ENCODE measurements around the gene NFKB1.
"Not testable (repeated sequence)": the region's sequence is repeated elsewhere in the genome, so short reads cannot be mapped to it uniquely, and the experiment has no call there.

NFKB1 gene

DNA sequence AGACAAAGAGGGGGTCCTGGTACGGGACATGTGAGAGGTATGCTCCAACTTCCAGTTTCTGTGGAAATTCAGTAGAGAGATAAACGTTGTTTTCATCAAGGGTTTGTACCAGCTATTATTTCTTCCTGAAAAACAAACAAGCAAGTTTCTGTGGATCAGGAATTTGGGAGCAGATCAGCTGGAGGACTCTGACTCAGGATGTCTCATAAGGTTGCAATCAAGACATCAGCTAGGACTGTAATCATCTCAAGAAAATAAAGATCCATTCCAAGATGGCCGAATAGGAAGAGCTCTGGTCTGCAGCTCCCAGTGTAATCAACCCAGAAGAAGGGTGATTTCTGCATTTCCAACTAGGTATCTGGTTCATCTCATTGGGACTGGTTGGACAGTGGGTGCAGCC is 23.5 kb upstream of the NFKB1 start:
- no peak overlapping the region for H3K9ac ChIP-seq (ENCODE audit: low read length)
- H3K4me1 ChIP-seq (ENCODE audit: control insufficient read depth, low read depth, low read length), result peaks cover 2% of the 10 kb centered on the region
- H3K27ac ChIP-seq (ENCODE audit: low read length), result no peak overlapping the region
- no peak overlapping the region for H3K4me3 ChIP-seq (ENCODE audit: low read length)
- no peaks in the 10 kb centered on the region for H3K9me3 ChIP-seq (ENCODE audit: control insufficient read depth, low read depth, low read length)
- no peaks in the 10 kb centered on the region for H3K36me3 ChIP-seq (ENCODE audit: control insufficient read depth, low read depth, low read length)
- no peaks in the 10 kb centered on the region for H3K27me3 ChIP-seq (ENCODE audit: control insufficient read depth, insufficient read depth, low read length)

DNA sequence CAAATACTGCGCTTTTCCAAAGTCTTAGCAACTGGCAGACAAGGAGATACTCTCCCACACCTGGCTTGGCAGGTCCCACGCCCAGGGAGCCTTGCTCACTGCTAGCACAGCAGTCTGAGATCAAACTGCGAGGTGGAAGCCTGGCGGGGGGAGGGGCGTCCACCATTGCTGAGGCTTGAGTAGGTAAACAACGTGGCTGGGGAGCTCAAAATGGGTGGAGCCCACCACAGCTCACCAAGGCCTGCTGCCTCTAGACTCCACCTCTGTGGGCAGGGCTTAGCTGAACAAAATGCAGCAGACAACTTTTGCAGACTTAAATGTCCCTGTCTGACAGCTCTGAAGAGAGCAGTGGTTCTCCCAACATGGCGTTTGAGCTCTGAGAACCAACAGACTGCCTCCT is 23.0 kb upstream of the NFKB1 start:
- Histone ChIP-seq H3K27me3 (ENCODE audit: control insufficient read depth, insufficient read depth, low read length) (no peaks in the 10 kb centered on the region), H3K27ac (ENCODE audit: low read length) (no peak overlapping the region), H3K4me3 (ENCODE audit: low read length) (no peak overlapping the region), H3K4me1 (ENCODE audit: control insufficient read depth, low read depth, low read length) (peaks cover 2% of the 10 kb centered on the region), H3K9ac (ENCODE audit: low read length) (no peak overlapping the region), H3K9me3 (ENCODE audit: control insufficient read depth, low read depth, low read length) (no peaks in the 10 kb centered on the region), H3K36me3 (ENCODE audit: control insufficient read depth, low read depth, low read length) (no peaks in the 10 kb centered on the region)

DNA sequence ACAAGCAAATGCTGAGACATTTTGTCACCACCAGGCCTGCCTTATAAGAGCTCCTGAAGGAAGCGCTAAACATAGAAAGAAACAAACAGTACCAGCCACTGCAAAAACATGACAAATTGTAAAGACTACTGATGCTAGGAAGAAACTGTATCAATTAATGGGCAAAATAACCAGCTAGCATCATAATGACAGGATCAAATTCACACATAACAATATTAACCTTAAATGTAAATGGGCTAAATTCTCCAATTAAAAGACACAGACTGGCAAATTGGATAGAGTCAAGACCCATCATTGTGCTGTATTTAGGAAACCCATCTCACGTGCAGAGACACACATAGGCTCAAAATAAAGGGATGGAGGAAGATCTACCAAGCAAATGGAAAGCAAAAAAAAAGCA is 21.3 kb upstream of the NFKB1 start:
- not testable (repeated sequence) for H3K27ac ChIP-seq (ENCODE audit: low read length); H3K27me3 ChIP-seq (ENCODE audit: control insufficient read depth, insufficient read depth, low read length); H3K36me3 ChIP-seq (ENCODE audit: control insufficient read depth, low read depth, low read length); H3K4me1 ChIP-seq (ENCODE audit: control insufficient read depth, low read depth, low read length); H3K4me3 ChIP-seq (ENCODE audit: low read length); H3K9ac ChIP-seq (ENCODE audit: low read length); H3K9me3 ChIP-seq (ENCODE audit: control insufficient read depth, low read depth, low read length)

DNA sequence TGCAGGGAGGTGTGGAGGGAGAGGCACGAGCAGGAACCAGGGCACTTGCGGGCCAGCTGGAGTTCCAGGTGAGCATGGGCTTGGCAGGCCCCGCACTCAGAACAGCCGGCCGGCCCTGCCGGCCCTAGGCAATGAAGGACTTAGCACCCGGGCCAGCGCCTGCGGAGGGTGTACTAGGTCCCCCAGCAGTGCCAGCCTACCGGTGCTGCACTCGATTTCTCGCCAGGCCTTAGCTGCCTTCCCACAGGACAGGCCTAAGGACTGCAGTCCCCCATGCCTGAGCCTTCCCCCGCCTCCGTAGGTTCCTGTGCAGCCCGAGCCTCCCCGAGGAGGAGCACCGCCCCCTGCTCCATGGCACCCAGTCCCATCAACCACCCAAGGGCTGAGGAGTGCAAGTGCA is 18.0 kb upstream of the NFKB1 start:
- H3K9ac ChIP-seq (ENCODE audit: low read length), result no peak overlapping the region
- H3K27me3 ChIP-seq (ENCODE audit: control insufficient read depth, insufficient read depth, low read length), result no peaks in the 10 kb centered on the region
- no peak overlapping the region for H3K4me3 ChIP-seq (ENCODE audit: low read length)
- H3K4me1 ChIP-seq (ENCODE audit: control insufficient read depth, low read depth, low read length), result no peaks in the 10 kb centered on the region
- H3K36me3 ChIP-seq (ENCODE audit: control insufficient read depth, low read depth, low read length), result no peaks in the 10 kb centered on the region
- H3K27ac ChIP-seq (ENCODE audit: low read length), result no peak overlapping the region
- no peaks in the 10 kb centered on the region for H3K9me3 ChIP-seq (ENCODE audit: control insufficient read depth, low read depth, low read length)

DNA sequence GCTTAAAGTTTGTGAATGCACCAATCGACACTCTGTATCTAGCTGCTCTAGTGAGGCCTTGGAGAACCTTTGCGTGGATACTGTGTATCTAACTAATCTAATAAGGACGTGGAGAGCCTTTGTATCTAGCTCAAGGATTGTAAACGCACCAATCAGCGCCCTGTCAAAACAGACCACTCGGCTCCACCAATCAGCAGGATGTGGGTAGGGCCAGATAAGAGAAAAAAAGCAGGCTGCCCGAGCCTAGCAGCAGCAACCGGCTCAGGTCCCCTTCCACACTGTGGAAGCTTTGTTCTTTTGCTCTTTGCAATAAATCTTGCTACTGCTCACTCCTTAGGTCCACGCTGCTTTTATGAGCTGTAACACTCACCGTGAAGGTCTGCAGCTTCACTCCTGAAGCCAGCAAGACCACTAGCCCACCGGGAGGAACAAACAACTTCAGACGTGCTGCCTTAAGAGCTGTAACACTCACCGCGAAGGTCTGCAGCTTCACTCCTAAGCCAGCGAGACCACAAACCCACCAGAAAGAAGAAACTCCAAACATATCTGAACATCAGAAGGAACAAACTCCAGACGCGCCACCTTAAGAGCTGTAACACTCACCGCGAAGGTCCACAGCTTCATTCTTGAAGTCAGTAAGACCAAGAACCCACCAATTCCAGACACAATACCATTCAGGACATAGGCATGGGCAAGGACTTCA is 17.0 kb upstream of the NFKB1 start:
- H3K4me1 ChIP-seq (ENCODE audit: control insufficient read depth, low read depth, low read length); H3K4me3 ChIP-seq (ENCODE audit: low read length); H3K27me3 ChIP-seq (ENCODE audit: control insufficient read depth, insufficient read depth, low read length); H3K9me3 ChIP-seq (ENCODE audit: control insufficient read depth, low read depth, low read length); H3K36me3 ChIP-seq (ENCODE audit: control insufficient read depth, low read depth, low read length); H3K27ac ChIP-seq (ENCODE audit: low read length); H3K9ac ChIP-seq (ENCODE audit: low read length): not testable (repeated sequence)

DNA sequence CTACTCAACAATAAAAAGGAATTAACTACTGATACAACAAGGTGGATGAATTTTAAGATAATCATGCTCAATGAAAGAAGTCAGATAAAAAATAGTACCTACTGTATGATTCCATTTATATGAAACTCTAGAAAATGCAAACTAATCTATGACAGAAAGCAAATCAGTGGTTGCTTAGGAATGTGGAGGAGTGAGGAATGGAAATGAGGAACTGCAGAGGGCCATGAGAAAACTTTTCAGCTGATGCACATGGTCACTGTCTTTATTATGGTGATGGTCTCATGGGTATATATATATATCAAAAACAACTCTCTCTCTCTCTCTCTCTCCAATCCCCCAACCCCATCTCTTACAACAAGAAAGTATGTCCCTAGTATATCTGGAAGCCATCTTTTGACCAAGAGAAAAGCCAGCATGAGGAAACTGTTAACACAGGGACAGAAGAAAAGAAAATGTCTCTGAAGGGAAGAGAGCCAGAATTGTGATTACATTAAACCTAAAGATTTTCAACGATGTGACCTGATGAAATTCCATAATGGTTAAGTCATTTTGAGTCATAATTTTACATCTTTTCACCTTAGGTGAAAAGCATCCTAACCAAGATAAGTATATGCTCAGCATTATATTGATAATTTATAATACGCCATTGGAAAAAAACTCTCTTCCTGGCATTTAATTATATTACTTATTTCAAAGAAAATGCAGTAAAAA is 8.5 kb upstream of the NFKB1 start:
- Histone ChIP-seq H3K9me3 (ENCODE audit: control insufficient read depth, low read depth, low read length) (no peaks in the 10 kb centered on the region), H3K9ac (ENCODE audit: low read length) (no peak overlapping the region), H3K27ac (ENCODE audit: low read length) (no peak overlapping the region), H3K36me3 (ENCODE audit: control insufficient read depth, low read depth, low read length) (no peaks in the 10 kb centered on the region), H3K4me1 (ENCODE audit: control insufficient read depth, low read depth, low read length) (peaks cover 5% of the 10 kb centered on the region), H3K4me3 (ENCODE audit: low read length) (no peak overlapping the region), H3K27me3 (ENCODE audit: control insufficient read depth, insufficient read depth, low read length) (no peaks in the 10 kb centered on the region)

DNA sequence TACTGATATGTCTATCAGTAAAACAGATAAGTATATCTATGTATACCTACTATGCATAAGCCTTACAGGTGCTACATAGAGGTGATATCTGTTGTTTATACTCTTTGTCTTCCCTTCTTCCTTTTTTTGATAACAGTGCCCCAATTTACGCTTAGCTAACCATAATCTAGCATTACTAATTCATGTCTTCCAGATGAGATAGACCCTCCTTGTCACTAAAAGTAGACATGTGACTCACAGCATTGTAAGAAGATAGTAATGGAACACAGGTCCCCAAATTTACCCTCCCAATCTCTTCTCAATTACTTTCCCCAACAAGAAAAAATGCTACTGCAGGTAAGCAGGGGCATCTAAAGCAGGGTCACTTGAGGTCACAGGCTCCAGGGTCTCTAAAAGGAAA is 7.9 kb upstream of the NFKB1 start:
- H3K9ac ChIP-seq (ENCODE audit: low read length), result no peak overlapping the region
- no peaks in the 10 kb centered on the region for H3K27me3 ChIP-seq (ENCODE audit: control insufficient read depth, insufficient read depth, low read length)
- H3K9me3 ChIP-seq (ENCODE audit: control insufficient read depth, low read depth, low read length), result no peaks in the 10 kb centered on the region
- no peak overlapping the region for H3K27ac ChIP-seq (ENCODE audit: low read length)
- peaks cover 5% of the 10 kb centered on the region for H3K4me1 ChIP-seq (ENCODE audit: control insufficient read depth, low read depth, low read length)
- no peaks in the 10 kb centered on the region for H3K36me3 ChIP-seq (ENCODE audit: control insufficient read depth, low read depth, low read length)
- H3K4me3 ChIP-seq (ENCODE audit: low read length), result no peak overlapping the region

DNA sequence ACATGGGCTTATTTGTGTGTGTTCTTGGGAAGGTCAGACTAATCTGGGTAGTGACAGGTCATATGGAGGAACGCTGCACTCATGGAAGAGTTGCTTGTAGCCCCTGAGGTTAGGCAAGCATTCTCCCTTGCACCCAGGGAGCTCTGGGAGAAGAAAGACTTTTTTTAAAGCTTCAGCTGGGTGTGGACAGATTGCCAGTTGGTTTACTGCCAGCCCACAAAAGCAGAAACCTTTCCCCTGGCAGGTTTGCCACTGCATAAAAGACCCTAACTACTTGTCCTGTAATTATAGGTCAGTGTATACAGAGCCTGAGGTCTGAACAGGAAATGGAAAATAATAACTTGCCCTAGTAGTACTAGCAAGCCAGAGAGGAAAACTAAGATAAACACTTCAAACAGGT is 7.4 kb upstream of the NFKB1 start:
- Histone ChIP-seq H3K36me3 (ENCODE audit: control insufficient read depth, low read depth, low read length) (no peaks in the 10 kb centered on the region), H3K27ac (ENCODE audit: low read length) (no peak overlapping the region), H3K9me3 (ENCODE audit: control insufficient read depth, low read depth, low read length) (no peaks in the 10 kb centered on the region), H3K27me3 (ENCODE audit: control insufficient read depth, insufficient read depth, low read length) (no peaks in the 10 kb centered on the region), H3K9ac (ENCODE audit: low read length) (no peak overlapping the region), H3K4me3 (ENCODE audit: low read length) (no peak overlapping the region), H3K4me1 (ENCODE audit: control insufficient read depth, low read depth, low read length) (peaks cover 5% of the 10 kb centered on the region)

DNA sequence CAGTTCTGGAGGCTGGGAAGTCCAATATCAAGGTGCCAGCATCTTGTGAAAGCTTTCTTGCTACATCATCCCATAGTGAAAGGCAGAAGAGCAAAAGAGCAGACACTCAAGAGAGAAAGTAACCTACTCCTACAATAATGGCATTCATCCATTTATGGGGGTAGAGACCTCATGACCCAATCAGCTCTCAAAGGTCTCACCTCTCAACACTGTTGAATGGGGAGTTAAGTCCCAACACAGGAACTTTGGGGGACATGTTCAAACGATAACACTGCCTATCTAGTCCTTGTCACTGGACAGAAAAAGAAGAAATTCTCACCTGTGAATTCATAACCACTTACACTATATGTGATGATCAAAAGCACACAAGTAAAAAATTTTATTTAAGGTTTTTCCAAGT is 6.6 kb upstream of the NFKB1 start:
- Histone ChIP-seq H3K9ac (ENCODE audit: low read length) (no peak overlapping the region), H3K36me3 (ENCODE audit: control insufficient read depth, low read depth, low read length) (no peaks in the 10 kb centered on the region), H3K4me3 (ENCODE audit: low read length) (no peak overlapping the region), H3K4me1 (ENCODE audit: control insufficient read depth, low read depth, low read length) (peaks cover 5% of the 10 kb centered on the region), H3K27ac (ENCODE audit: low read length) (no peak overlapping the region), H3K9me3 (ENCODE audit: control insufficient read depth, low read depth, low read length) (no peaks in the 10 kb centered on the region), H3K27me3 (ENCODE audit: control insufficient read depth, insufficient read depth, low read length) (no peaks in the 10 kb centered on the region)

DNA sequence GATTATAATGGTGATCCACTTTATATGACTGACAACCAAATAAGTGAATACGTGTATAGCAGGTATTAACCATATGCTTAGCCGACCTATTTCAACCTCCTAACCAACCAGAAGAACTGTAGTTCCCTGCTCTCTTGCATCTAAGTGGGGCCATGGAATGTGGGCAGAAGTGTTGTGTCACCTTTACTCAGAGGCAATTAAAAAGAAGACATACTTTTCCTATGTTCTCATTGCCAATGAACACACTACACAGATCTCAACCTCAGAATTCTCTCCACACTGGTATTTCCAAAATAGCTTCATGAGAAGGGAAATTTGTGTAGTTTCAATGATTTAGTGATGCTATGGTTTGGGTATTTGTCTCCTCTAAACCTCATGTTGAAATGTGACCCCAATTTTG is 3.2 kb upstream of the NFKB1 start:
- peaks cover 9% of the 10 kb centered on the region for H3K4me1 ChIP-seq (ENCODE audit: control insufficient read depth, low read depth, low read length)
- no peak overlapping the region for H3K4me3 ChIP-seq (ENCODE audit: low read length)
- H3K27me3 ChIP-seq (ENCODE audit: control insufficient read depth, insufficient read depth, low read length), result peaks cover 11% of the 10 kb centered on the region
- no peaks in the 10 kb centered on the region for H3K9me3 ChIP-seq (ENCODE audit: control insufficient read depth, low read depth, low read length)
- H3K36me3 ChIP-seq (ENCODE audit: control insufficient read depth, low read depth, low read length), result no peaks in the 10 kb centered on the region
- H3K9ac ChIP-seq (ENCODE audit: low read length), result no peak overlapping the region
- no peak overlapping the region for H3K27ac ChIP-seq (ENCODE audit: low read length)

DNA sequence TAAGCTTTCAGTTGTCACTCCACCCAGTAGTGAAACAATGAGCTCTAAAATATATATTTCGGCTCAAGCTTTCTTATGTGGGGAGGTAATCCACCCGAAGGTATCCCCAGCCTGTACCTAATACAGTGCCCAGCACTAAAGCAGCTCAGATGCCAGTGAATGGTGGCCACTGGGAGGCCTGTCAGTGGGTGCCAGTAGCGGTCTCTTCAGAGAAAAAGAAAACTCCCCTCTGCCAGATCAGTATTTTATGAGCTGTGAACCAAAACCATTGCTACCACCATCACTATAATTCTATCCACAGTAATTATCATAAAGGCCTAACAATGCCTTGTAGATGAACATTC is 835 bp upstream of the NFKB1 start:
- H3K4me1 ChIP-seq (ENCODE audit: control insufficient read depth, low read depth, low read length), result peaks cover 9% of the 10 kb centered on the region
- peak overlapping the region; percentile 66 for H3K4me3 ChIP-seq (ENCODE audit: low read length)
- no peaks in the 10 kb centered on the region for H3K9me3 ChIP-seq (ENCODE audit: control insufficient read depth, low read depth, low read length)
- H3K27me3 ChIP-seq (ENCODE audit: control insufficient read depth, insufficient read depth, low read length), result peaks cover 11% of the 10 kb centered on the region
- peak overlapping the region; percentile 22 for H3K9ac ChIP-seq (ENCODE audit: low read length)
- no peak overlapping the region for H3K27ac ChIP-seq (ENCODE audit: low read length)
- H3K36me3 ChIP-seq (ENCODE audit: control insufficient read depth, low read depth, low read length), result no peaks in the 10 kb centered on the region

DNA sequence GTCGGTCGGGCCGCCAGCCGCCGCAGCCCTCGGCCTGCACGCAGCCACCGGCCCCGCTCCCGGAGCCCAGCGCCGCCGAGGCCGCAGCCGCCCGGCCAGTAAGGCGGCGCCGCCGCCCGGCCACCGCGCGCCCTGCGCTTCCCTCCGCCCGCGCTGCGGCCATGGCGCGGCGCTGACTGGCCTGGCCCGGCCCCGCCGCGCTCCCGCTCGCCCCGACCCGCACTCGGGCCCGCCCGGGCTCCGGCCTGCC is 213 bp downstream of the NFKB1 start:
- Histone ChIP-seq H3K27ac (ENCODE audit: low read length) (no peak overlapping the region), H3K9me3 (ENCODE audit: control insufficient read depth, low read depth, low read length) (no peaks in the 10 kb centered on the region), H3K4me1 (ENCODE audit: control insufficient read depth, low read depth, low read length) (peaks cover 9% of the 10 kb centered on the region), H3K27me3 (ENCODE audit: control insufficient read depth, insufficient read depth, low read length) (peaks cover 11% of the 10 kb centered on the region), H3K4me3 (ENCODE audit: low read length) (peak overlapping the region; percentile 88), H3K9ac (ENCODE audit: low read length) (peak overlapping the region; percentile 52), H3K36me3 (ENCODE audit: control insufficient read depth, low read depth, low read length) (no peaks in the 10 kb centered on the region)

Data from iPS-18a (cell line).